GM10266 (cell line): ENCODE data around the gene TNNI3K.

Experiments used
- DNase-seq: peaks from one replicate; pipeline ENCODE4 v3.0.0; 2012; ENCODE audit errors: extremely low spot score
- CTCF ChIP-seq: IDR thresholded peaks from 2 replicates; pipeline ENCODE4 v1.5.1; 2012; ENCODE audit warnings: mild to moderate bottlenecking, low read depth; ENCODE audit not compliant: control insufficient read depth, insufficient read depth; ENCODE audit errors: missing control alignments

The TNNI3K gene

GRCh38 chr1:74504125-74504932 is 269.1 kb downstream of the TNNI3K start:
- peak; percentile 29 for DNase-seq
- TF ChIP-seq CTCF: peak; percentile 82

DNA sequence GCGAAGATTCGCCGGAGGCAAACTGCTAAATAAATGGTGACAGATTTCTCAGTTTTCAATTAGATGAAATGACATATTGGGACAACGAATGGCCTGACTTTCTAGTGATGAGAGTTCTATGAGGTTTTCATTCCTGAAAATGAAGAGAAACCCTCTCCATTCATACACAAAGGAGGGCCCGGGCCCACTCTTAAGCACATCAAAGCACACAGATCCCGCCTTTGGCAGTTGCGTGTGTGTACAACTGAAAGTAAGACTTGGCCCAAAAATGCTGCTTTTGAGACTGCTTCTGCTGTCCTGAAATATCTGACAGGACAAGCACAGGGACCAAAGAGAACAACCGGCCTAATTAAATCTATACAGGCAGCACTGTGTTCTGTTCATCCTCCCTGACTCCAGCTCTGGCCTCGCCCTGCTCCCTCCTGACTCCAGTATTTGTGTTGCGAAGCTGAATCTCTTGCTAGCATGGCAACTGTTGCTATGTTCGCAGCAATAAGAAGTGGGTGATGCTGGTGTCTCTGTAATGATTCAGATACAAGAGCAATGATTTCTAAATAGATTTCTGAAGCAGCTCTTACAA is 269.8 kb downstream of the TNNI3K start:
- no peak for DNase-seq
- no peak for TF ChIP-seq CTCF

GRCh38 chr1:74505928-74506710 is 270.9 kb downstream of the TNNI3K start:
- DNase-seq: no peak
- no peak for TF ChIP-seq CTCF

DNA sequence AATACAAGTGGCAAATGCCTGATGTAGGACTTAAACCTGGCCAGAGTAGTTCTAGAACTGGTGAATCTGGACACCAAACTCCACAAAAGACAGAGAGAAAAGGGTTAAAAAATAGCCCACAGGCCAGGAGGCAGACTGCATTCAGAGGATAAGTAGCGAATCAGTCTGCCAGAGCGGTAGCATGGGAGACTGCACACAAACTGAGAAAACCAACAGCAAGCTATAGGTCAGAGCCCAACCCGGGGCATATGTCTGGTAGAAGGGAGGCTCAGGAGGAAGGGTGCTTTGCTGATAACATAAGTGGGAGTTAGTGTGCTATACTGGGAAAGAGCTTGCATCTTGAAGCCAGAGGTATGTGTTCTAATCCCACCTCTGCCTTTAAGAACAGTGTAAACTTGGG is 273.3 kb downstream of the TNNI3K start:
- no peak for TF ChIP-seq CTCF
- DNase-seq: no peak

- TF ChIP-seq CTCF: no peak
- no peak for DNase-seq
These were observed 277.2 kb downstream of the TNNI3K start, which contains the start of gene LRRC53 for GRCh38 chr1:74512170-74512915. Gene LRRC53 (minus strand): TSS chr1:74512611. CDS start chr1:74483349, 29,262 bp downstream.

- DNase-seq: no peak
- TF ChIP-seq CTCF: no peak
These were observed 278.5 kb downstream of the TNNI3K start for GRCh38 chr1:74513411-74514300.
